NCI-H2171 treated with DMSO at 0.1 percent for 48 hours (cell line): ENCODE measurements around the gene KRTAP10-12.

Experiments used
- DNase-seq: peaks from one replicate; lab custom pipeline; 2025; lab: John Stamatoyannopoulos, UW

Gene KRTAP10-12

GRCh38 chr21:44712203-44713028 is 15.4 kb downstream of the KRTAP10-12 start:
- DNase-seq, result no peak

- DNase-seq, result no peak
These were observed 16.2 kb downstream of the KRTAP10-12 start for GRCh38 chr21:44713130-44713529.

GRCh38 chr21:44713846-44714245 is 16.9 kb downstream of the KRTAP10-12 start:
- DNase-seq, result no peak

GRCh38 chr21:44714905-44715304 is 17.9 kb downstream of the KRTAP10-12 start:
- DNase-seq, result no peak

GRCh38 chr21:44716984-44717383 is 20.0 kb downstream of the KRTAP10-12 start:
- DNase-seq, result no peak

GRCh38 chr21:44718093-44718492 is 21.1 kb downstream of the KRTAP10-12 start:
- DNase-seq, result no peak

GRCh38 chr21:44718571-44718970 is 21.6 kb downstream of the KRTAP10-12 start:
- DNase-seq, result no peak

- no peak for DNase-seq
These were observed 23.2 kb downstream of the KRTAP10-12 start for GRCh38 chr21:44720170-44720569.

- DNase-seq, result no peak
These were observed 25.8 kb downstream of the KRTAP10-12 start for GRCh38 chr21:44722731-44723130.

GRCh38 chr21:44723177-44724131 is 26.5 kb downstream of the KRTAP10-12 start:
- DNase-seq, result no peak

GRCh38 chr21:44724196-44724595 is 27.2 kb downstream of the KRTAP10-12 start:
- DNase-seq, result no peak

- DNase-seq, result no peak
These were observed 28.0 kb downstream of the KRTAP10-12 start for GRCh38 chr21:44724926-44725325.

GRCh38 chr21:44726826-44727225 is 29.9 kb downstream of the KRTAP10-12 start:
- no peak for DNase-seq

- DNase-seq, result no peak
These were observed 30.3 kb downstream of the KRTAP10-12 start for GRCh38 chr21:44727321-44727720.

- no peak for DNase-seq
These were observed 30.8 kb downstream of the KRTAP10-12 start for GRCh38 chr21:44727757-44728156.

GRCh38 chr21:44728716-44729115 is 31.7 kb downstream of the KRTAP10-12 start:
- no peak for DNase-seq

- DNase-seq, result no peak
These were observed 32.5 kb downstream of the KRTAP10-12 start for GRCh38 chr21:44729336-44730027.

- DNase-seq, result no peak
These were observed 33.0 kb downstream of the KRTAP10-12 start for GRCh38 chr21:44730028-44730395.

GRCh38 chr21:44730951-44731579 is 34.1 kb downstream of the KRTAP10-12 start:
- no peak for DNase-seq

GRCh38 chr21:44732263-44732662 is 35.3 kb downstream of the KRTAP10-12 start:
- DNase-seq, result no peak

- no peak for DNase-seq
These were observed 36.0 kb downstream of the KRTAP10-12 start for GRCh38 chr21:44732956-44733355.
